HEK293 (cell line): ENCODE data around the gene LGALS3BP.

Source experiments
- HIC1 ChIP-seq: fragments of 450-650 bp; formaldehyde crosslinking; IDR thresholded peaks from 2 replicates; pipeline ENCODE4 v1.5.1; 2016; ENCODE audit warnings: missing biosample characterization, missing genetic modification characterization
- IKZF3 ChIP-seq: fragments of 450-650 bp; IDR thresholded peaks from 2 replicates; pipeline ENCODE4 v1.5.0; 2018; ENCODE audit warnings: missing biosample characterization, mild to moderate bottlenecking, missing genetic modification characterization, moderate library complexity
- INSM2 ChIP-seq: fragments of 450-650 bp; formaldehyde crosslinking; IDR thresholded peaks from 2 replicates; pipeline ENCODE4 v1.5.1; 2016; ENCODE audit warnings: missing biosample characterization, missing genetic modification characterization
- KLF17 ChIP-seq: fragments of 450-650 bp; formaldehyde crosslinking; IDR thresholded peaks from 2 replicates; pipeline ENCODE4 v1.5.1; 2016; ENCODE audit warnings: missing biosample characterization, missing genetic modification characterization
- KLF8 ChIP-seq: fragments of 450-650 bp; formaldehyde crosslinking; IDR thresholded peaks from 2 replicates; pipeline ENCODE4 v1.5.1; 2016; ENCODE audit warnings: missing biosample characterization, missing genetic modification characterization
- MEIS1 ChIP-seq: sonication (generic); formaldehyde crosslinking; IDR thresholded peaks from 2 replicates; pipeline ENCODE4 v1.8.1; 2022; ENCODE audit warnings: missing genetic modification reagents, mild to moderate bottlenecking, borderline replicate concordance
- PRDM10 ChIP-seq: fragments of 450-650 bp; formaldehyde crosslinking; IDR thresholded peaks from 2 replicates; pipeline ENCODE4 v1.5.1; 2016; ENCODE audit warnings: missing biosample characterization, missing genetic modification characterization
- SCRT1 ChIP-seq: fragments of 450-650 bp; formaldehyde crosslinking; IDR thresholded peaks from 2 replicates; pipeline ENCODE4 v1.5.1; 2016; ENCODE audit warnings: missing biosample characterization, missing genetic modification characterization, borderline replicate concordance
- SP2 ChIP-seq: fragments of 450-650 bp; formaldehyde crosslinking; IDR thresholded peaks from 2 replicates; pipeline ENCODE4 v1.5.1; 2016; ENCODE audit warnings: missing biosample characterization, missing genetic modification characterization
- WT1 ChIP-seq: fragments of 450-650 bp; formaldehyde crosslinking; IDR thresholded peaks from 2 replicates; pipeline ENCODE4 v1.5.1; 2016; ENCODE audit warnings: missing biosample characterization, missing genetic modification characterization
- ZBTB17 ChIP-seq: fragments of 450-650 bp; formaldehyde crosslinking; IDR thresholded peaks from 2 replicates; pipeline ENCODE4 v1.5.1; 2016; ENCODE audit warnings: missing biosample characterization, missing genetic modification characterization
- ZBTB7A ChIP-seq: fragments of 450-650 bp; formaldehyde crosslinking; IDR thresholded peaks from 2 replicates; pipeline ENCODE4 v1.5.1; 2016; ENCODE audit warnings: low read depth, missing biosample characterization, missing genetic modification characterization
- ZEB2 ChIP-seq: fragments of 450-650 bp; formaldehyde crosslinking; IDR thresholded peaks from 2 replicates; pipeline ENCODE4 v1.5.1; 2016; ENCODE audit warnings: missing biosample characterization, missing genetic modification characterization
- ZNF114 ChIP-seq: fragments of 450-650 bp; formaldehyde crosslinking; IDR thresholded peaks from 2 replicates; pipeline ENCODE4 v1.5.0; 2017; ENCODE audit warnings: missing biosample characterization, missing genetic modification characterization
- ZNF155 ChIP-seq: fragments of 450-650 bp; formaldehyde crosslinking; IDR thresholded peaks from 2 replicates; pipeline ENCODE4 v1.5.1; 2016; ENCODE audit warnings: missing biosample characterization, missing genetic modification characterization
- ZNF26 ChIP-seq: fragments of 450-650 bp; formaldehyde crosslinking; IDR thresholded peaks from 2 replicates; pipeline ENCODE4 v1.5.1; 2016; ENCODE audit warnings: missing biosample characterization, missing genetic modification characterization
- ZNF341 ChIP-seq: fragments of 450-650 bp; formaldehyde crosslinking; IDR thresholded peaks from 2 replicates; pipeline ENCODE4; 2016; ENCODE audit warnings: low read depth, missing biosample characterization, missing genetic modification characterization
- ZNF501 ChIP-seq: fragments of 450-650 bp; formaldehyde crosslinking; IDR thresholded peaks from 2 replicates; pipeline ENCODE4 v1.5.1; 2016; ENCODE audit warnings: missing biosample characterization, missing genetic modification characterization
- ZNF514 ChIP-seq: fragments of 450-650 bp; formaldehyde crosslinking; IDR thresholded peaks from 2 replicates; pipeline ENCODE4 v1.5.1; 2016; ENCODE audit warnings: missing biosample characterization, missing genetic modification characterization
- ZNF530 ChIP-seq: fragments of 450-650 bp; formaldehyde crosslinking; IDR thresholded peaks from 2 replicates; pipeline ENCODE4 v1.5.1; 2016; ENCODE audit warnings: low read depth, missing biosample characterization, missing genetic modification characterization
- ZNF561 ChIP-seq: fragments of 450-650 bp; IDR thresholded peaks from 2 replicates; pipeline ENCODE4 v1.5.1; 2018; ENCODE audit warnings: missing biosample characterization, missing genetic modification characterization, borderline replicate concordance
- ZNF600 ChIP-seq: fragments of 450-650 bp; formaldehyde crosslinking; IDR thresholded peaks from 2 replicates; pipeline ENCODE4 v1.5.1; 2016; ENCODE audit warnings: missing biosample characterization, missing genetic modification characterization
- ZNF658 ChIP-seq: fragments of 450-650 bp; formaldehyde crosslinking; IDR thresholded peaks from 2 replicates; pipeline ENCODE4; 2016; ENCODE audit warnings: missing biosample characterization, missing genetic modification characterization
- ZNF660 ChIP-seq: fragments of 450-650 bp; IDR thresholded peaks from 2 replicates; pipeline ENCODE4 v1.5.1; 2018; ENCODE audit warnings: missing biosample characterization, mild to moderate bottlenecking, missing genetic modification characterization
- ZNF664 ChIP-seq: fragments of 450-650 bp; formaldehyde crosslinking; IDR thresholded peaks from 2 replicates; pipeline ENCODE4 v1.5.1; 2016; ENCODE audit warnings: missing biosample characterization, missing genetic modification characterization
- ZNF704 ChIP-seq: fragments of 450-650 bp; formaldehyde crosslinking; IDR thresholded peaks from 2 replicates; pipeline ENCODE4 v1.5.1; 2016; ENCODE audit warnings: missing biosample characterization, missing genetic modification characterization
- ZNF76 ChIP-seq: fragments of 450-650 bp; formaldehyde crosslinking; IDR thresholded peaks from 2 replicates; pipeline ENCODE4; 2016; ENCODE audit warnings: low read depth, missing biosample characterization, missing genetic modification characterization, borderline replicate concordance
- ZSCAN30 ChIP-seq: fragments of 450-650 bp; IDR thresholded peaks from 2 replicates; pipeline ENCODE4 v1.5.1; 2018; ENCODE audit warnings: missing biosample characterization, mild to moderate bottlenecking, missing genetic modification characterization, moderate library complexity

LGALS3BP gene

GRCh38 chr17:78979780-78980623 is at the start of gene LGALS3BP (continued):
- TF ChIP-seq INSM2 (tag by site-specific recombination) (no peak), SCRT1 (tag by site-specific recombination) (peak; percentile 47; the same call in 1 of the 2 replicates), ZEB2 (peak; percentile 54; the same call in 1 of the 2 replicates), SP2 (tag by site-specific recombination) (no peak), ZNF561 (peak; percentile 33; the same call in 1 of the 2 replicates), ZNF76 (tag by site-specific recombination) (peak; percentile 79), ZNF501 (tag by site-specific recombination) (peak; percentile 61; the same call in 1 of the 2 replicates), MEIS1 (CRISPR knock-in tag) (no peak), ZBTB17 (peak; percentile 87), ZSCAN30 (tag by site-specific recombination) (0 out of 2 replicates have a peak, but pooled peaks have one; percentile 49), HIC1 (tag by site-specific recombination) (peak; percentile 88), IKZF3 (tag by site-specific recombination) (peak; percentile 94), ZNF114 (tag by site-specific recombination) (no peak), ZNF658 (tag by site-specific recombination) (no peak), WT1 (tag by site-specific recombination) (0 out of 2 replicates have a peak, but pooled peaks have one; percentile 23), ZNF514 (tag by site-specific recombination) (no peak), ZNF155 (no peak), ZNF341 (peak; percentile 27; the same call in 1 of the 2 replicates), ZNF530 (tag by site-specific recombination) (no peak), ZBTB7A (tag by site-specific recombination) (no peak), ZNF664 (tag by site-specific recombination) (no peak), ZNF26 (tag by site-specific recombination) (no peak), PRDM10 (0 out of 2 replicates have a peak, but pooled peaks have one; percentile 22), KLF17 (tag by site-specific recombination) (no peak), ZNF660 (tag by site-specific recombination) (peak; percentile 96), ZNF704 (tag by site-specific recombination) (no peak), KLF8 (tag by site-specific recombination) (no peak), ZNF600 (tag by site-specific recombination) (peak; percentile 93)
